Loucy (cell line): ENCODE results near the gene SNX19.
"Not testable (repeated sequence)": the region's sequence is repeated elsewhere in the genome, so short reads cannot be mapped to it uniquely, and the experiment has no call there.

Experiments
- H2AFZ ChIP-seq: fragments of 200-600 bp; sonication (generic); 2 replicates; pipeline ENCODE4 v1.6.0; 2016; ENCODE audit warnings: antibody characterized with exemption, mild to moderate bottlenecking, low read length, moderate library complexity
- H3F3A ChIP-seq: fragments of 200-600 bp; 2 replicates; pipeline ENCODE4 v1.6.0; 2016; ENCODE audit warnings: antibody characterized with exemption, low read depth, mild to moderate bottlenecking
- H3K27me3 ChIP-seq: fragments of 200-600 bp; sonication (generic); 2 replicates; pipeline ENCODE4 v1.6.1; 2014; ENCODE audit warnings: low read length, mild to moderate bottlenecking; ENCODE audit not compliant: insufficient read depth, poor library complexity, severe bottlenecking
- H3K36me3 ChIP-seq: fragments of 200-600 bp; sonication (generic); 2 replicates; pipeline ENCODE4 v1.6.1; 2016; ENCODE audit warnings: low read length; ENCODE audit not compliant: insufficient read depth
- H3K4me1 ChIP-seq: fragments of 200-600 bp; sonication (generic); 2 replicates; pipeline ENCODE4 v1.5.1; 2014; ENCODE audit warnings: low read length, mild to moderate bottlenecking; ENCODE audit not compliant: insufficient read depth, poor library complexity, severe bottlenecking
- H3K4me2 ChIP-seq: fragments of 200-600 bp; sonication (generic); 2 replicates; pipeline ENCODE4 v1.6.0; 2014; ENCODE audit warnings: antibody characterized with exemption, low read length, low read depth, mild to moderate bottlenecking; ENCODE audit not compliant: poor library complexity, severe bottlenecking
- H3K4me3 ChIP-seq: fragments of 200-600 bp; sonication (generic); 2 replicates; pipeline ENCODE4 v1.5.1; 2014; ENCODE audit warnings: low read length, mild to moderate bottlenecking, mixed read lengths; ENCODE audit not compliant: poor library complexity, severe bottlenecking
- H3K79me2 ChIP-seq: fragments of 200-600 bp; sonication (generic); 2 replicates; pipeline ENCODE4 v1.6.1; 2014; ENCODE audit warnings: low read length; ENCODE audit not compliant: insufficient read depth
- H3K9ac ChIP-seq: fragments of 200-600 bp; sonication (generic); 2 replicates; pipeline ENCODE4 v1.6.0; 2014; ENCODE audit warnings: mild to moderate bottlenecking, low read depth, low read length, moderate library complexity; ENCODE audit not compliant: poor library complexity, severe bottlenecking
- H3K9me2 ChIP-seq: fragments of 200-600 bp; sonication (generic); replicated peaks from 2 replicates; pipeline ENCODE4 v1.6.1; 2016; ENCODE audit warnings: low read depth, low read length, mixed read lengths
- H3K9me3 ChIP-seq: fragments of 200-600 bp; sonication (generic); 2 replicates; pipeline ENCODE4 v1.6.1; 2014; ENCODE audit warnings: mild to moderate bottlenecking, antibody characterized with exemption, low read length, low read depth; ENCODE audit not compliant: insufficient read depth
- H4K20me1 ChIP-seq: fragments of 200-600 bp; sonication (generic); 2 replicates; pipeline ENCODE4 v1.6.0; 2014; ENCODE audit warnings: antibody characterized with exemption, low read length, mild to moderate bottlenecking; ENCODE audit not compliant: insufficient read depth, poor library complexity, severe bottlenecking
- EZH2phosphoT487 ChIP-seq: fragments of 200-600 bp; IDR thresholded peaks from 2 replicates; pipeline ENCODE4 v1.6.1; 2018; ENCODE audit warnings: antibody characterized with exemption, mild to moderate bottlenecking, moderate library complexity, borderline replicate concordance
- TF ChIP-seq, protein P1 (sequence below): fragments of 200-600 bp; sonication (generic); conservative IDR thresholded peaks from 2 replicates; pipeline ENCODE4 v1.5.1; 2014; ENCODE audit warnings: mild to moderate bottlenecking, antibody characterized with exemption, low read length

SNX19 gene

DNA sequence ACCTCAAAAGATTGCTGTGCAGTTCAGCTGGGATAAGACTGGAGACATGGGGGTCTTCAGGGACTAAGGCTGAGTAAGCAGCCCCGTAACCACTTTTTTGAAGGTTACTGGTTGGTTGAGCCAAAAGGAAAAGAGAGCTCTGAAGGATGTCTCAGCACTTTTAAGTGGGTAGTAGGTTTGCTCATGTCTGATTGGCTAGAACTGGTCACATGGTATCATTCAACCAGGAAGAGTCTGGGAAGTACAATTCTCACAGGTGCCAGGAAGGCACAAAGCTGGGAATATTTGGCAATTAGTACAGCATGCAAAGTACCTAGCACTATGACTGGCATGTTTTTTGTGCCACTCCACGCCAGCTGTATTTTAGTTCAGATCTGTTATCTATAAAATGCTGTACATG lies 58.1 kb downstream of the SNX19 start:
- Histone ChIP-seq H3K4me1 (no peaks in the 10 kb centered on the region), H2AFZ (peak overlapping the region; percentile 25), H3K4me3 (no peak overlapping the region), H3K9ac (no peak overlapping the region), H3K4me2 (no peak overlapping the region), H3F3A (no peaks in the 10 kb centered on the region), H3K36me3 (no peaks in the 10 kb centered on the region), H3K79me2 (no peaks in the 10 kb centered on the region), H3K9me3 (no peaks in the 10 kb centered on the region), H4K20me1 (no peaks in the 10 kb centered on the region), H3K9me2 (no peaks in the 10 kb centered on the region), H3K27me3 (no peaks in the 10 kb centered on the region)
- no peak for TF ChIP-seq EZH2phosphoT487
- TF ChIP-seq, protein P1, sequence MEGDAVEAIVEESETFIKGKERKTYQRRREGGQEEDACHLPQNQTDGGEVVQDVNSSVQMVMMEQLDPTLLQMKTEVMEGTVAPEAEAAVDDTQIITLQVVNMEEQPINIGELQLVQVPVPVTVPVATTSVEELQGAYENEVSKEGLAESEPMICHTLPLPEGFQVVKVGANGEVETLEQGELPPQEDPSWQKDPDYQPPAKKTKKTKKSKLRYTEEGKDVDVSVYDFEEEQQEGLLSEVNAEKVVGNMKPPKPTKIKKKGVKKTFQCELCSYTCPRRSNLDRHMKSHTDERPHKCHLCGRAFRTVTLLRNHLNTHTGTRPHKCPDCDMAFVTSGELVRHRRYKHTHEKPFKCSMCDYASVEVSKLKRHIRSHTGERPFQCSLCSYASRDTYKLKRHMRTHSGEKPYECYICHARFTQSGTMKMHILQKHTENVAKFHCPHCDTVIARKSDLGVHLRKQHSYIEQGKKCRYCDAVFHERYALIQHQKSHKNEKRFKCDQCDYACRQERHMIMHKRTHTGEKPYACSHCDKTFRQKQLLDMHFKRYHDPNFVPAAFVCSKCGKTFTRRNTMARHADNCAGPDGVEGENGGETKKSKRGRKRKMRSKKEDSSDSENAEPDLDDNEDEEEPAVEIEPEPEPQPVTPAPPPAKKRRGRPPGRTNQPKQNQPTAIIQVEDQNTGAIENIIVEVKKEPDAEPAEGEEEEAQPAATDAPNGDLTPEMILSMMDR = no peak

DNA sequence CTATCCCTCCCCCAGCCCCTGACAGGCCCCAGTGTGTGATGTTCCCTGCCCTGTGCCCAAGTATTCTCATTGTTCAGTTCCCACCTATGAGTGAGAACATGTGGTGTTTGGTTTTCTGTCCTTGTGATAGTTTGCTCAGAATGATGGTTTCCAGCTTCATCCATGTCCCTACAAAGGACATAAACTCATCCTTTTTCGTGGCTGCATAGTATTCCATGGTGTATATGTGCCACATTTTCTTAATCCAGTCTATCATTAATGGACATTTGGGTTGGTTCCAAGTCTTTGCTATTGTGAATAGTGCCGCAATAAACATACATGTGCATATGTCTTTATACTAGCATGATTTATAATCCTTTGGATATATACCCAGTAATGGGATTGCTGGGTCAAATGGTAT lies 60.6 kb downstream of the SNX19 start:
- not testable (repeated sequence) for H3K9me3 ChIP-seq, H3K79me2 ChIP-seq, H3K4me3 ChIP-seq, H3F3A ChIP-seq, H3K4me1 ChIP-seq, H3K27me3 ChIP-seq, H2AFZ ChIP-seq, H4K20me1 ChIP-seq, H3K9me2 ChIP-seq, H3K4me2 ChIP-seq, H3K36me3 ChIP-seq, H3K9ac ChIP-seq

DNA sequence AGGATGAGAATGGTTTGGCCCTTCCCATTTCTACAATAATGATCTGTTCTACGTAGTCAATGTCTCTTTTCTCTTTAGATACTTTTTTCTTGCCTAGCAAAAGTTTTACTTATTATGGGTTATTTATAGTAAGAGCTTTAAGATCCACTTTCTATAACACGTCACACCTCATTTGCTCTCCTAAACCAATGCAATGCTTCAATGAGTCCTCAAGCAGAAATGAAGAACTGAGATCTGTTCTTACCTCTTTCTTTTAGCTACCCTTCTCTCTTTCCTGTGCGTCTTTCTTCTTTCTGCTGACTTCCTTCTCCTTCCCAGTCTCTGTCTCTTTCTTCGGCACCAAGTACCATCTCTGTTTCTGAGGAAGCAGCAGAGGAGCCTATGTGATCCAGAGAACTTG lies 61.8 kb downstream of the SNX19 start:
- H2AFZ ChIP-seq = no peak overlapping the region
- no peaks in the 10 kb centered on the region for H3F3A ChIP-seq
- no peaks in the 10 kb centered on the region for H3K4me1 ChIP-seq
- no peaks in the 10 kb centered on the region for H3K9me3 ChIP-seq
- TF ChIP-seq, protein P1 = no peak
- TF ChIP-seq EZH2phosphoT487 = no peak
- H3K36me3 ChIP-seq = no peaks in the 10 kb centered on the region
- H3K9me2 ChIP-seq = no peaks in the 10 kb centered on the region
- H3K4me2 ChIP-seq = no peak overlapping the region
- H3K9ac ChIP-seq = no peak overlapping the region
- H3K27me3 ChIP-seq = no peaks in the 10 kb centered on the region
- no peaks in the 10 kb centered on the region for H3K79me2 ChIP-seq
- H3K4me3 ChIP-seq = no peak overlapping the region
- no peaks in the 10 kb centered on the region for H4K20me1 ChIP-seq

DNA sequence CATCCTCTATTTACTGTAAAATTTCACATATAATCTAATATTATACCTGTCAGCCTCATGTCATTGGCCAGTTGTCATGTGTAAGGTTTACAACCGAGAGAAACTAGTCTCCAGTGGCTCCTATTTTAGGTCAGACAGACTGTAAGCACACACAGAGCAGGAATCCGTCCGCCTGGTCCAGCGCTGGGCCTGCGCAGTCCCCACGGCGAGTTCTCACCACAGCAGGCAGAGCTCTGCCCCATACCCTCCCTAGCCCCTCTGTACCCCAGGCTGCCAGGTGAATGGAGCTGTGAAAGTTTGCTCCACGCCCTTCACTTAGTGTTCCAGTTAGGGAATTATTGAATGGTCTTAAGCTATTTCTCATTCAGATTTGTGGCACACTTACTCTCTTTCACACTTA lies 63.7 kb downstream of the SNX19 start:
- Histone ChIP-seq H3K4me1 (no peaks in the 10 kb centered on the region), H3K79me2 (no peaks in the 10 kb centered on the region), H3K27me3 (no peaks in the 10 kb centered on the region), H3K9me3 (no peaks in the 10 kb centered on the region), H2AFZ (no peak overlapping the region), H3F3A (no peaks in the 10 kb centered on the region), H4K20me1 (no peaks in the 10 kb centered on the region), H3K4me2 (no peak overlapping the region), H3K9me2 (no peaks in the 10 kb centered on the region), H3K36me3 (no peaks in the 10 kb centered on the region), H3K9ac (no peak overlapping the region), H3K4me3 (no peak overlapping the region)
- no peak for TF ChIP-seq EZH2phosphoT487
- TF ChIP-seq, protein P1 = no peak
